ENCODE data around the gene LEUTX.

The LEUTX gene

GRCh38 chr19:39832341-39833083 is 53.9 kb downstream of the LEUTX start:
- peak overlapping the region; percentile 79 for H3K4me3 ChIP-seq (ENCODE audit: low read length)
- peak; percentile 35 for DNase-seq (ENCODE audit: low read depth, low spot score)

- H3K4me3 ChIP-seq (ENCODE audit: low read length) = peak overlapping the region; percentile 79
- no peak for DNase-seq (ENCODE audit: low read depth, low spot score)
Measured at GRCh38 chr19:39833160-39833463, 54.5 kb downstream of the LEUTX start.

- peak within 1 kb of the TSS; percentile 79 for H3K4me3 ChIP-seq (ENCODE audit: low read length)
- peak; percentile 96 for DNase-seq (ENCODE audit: low read depth, low spot score)
Measured at GRCh38 chr19:39833464-39834286, 55.0 kb downstream of the LEUTX start, which contains the start of gene DYRK1B. DYRK1B (minus strand) TSS chr19:39834162; CDS start chr19:39831867, 2,295 bp downstream.

GRCh38 chr19:39834287-39834841 is 55.7 kb downstream of the LEUTX start:
- DNase-seq (ENCODE audit: low read depth, low spot score) = no peak
- H3K4me3 ChIP-seq (ENCODE audit: low read length) = peak overlapping the region; percentile 27
